GM12878 (cell line): ENCODE data around the gene CCDC138. TPM values are rescaled to one million over a fixed set of nuclear protein-coding genes. Genes with fewer than 3 reads are reported as not detected.
"Not testable (repeated sequence)": the region's sequence is repeated elsewhere in the genome, so short reads cannot be mapped to it uniquely, and the experiment has no call there.

Source experiments
- ATAC-seq: fragments of 200-7000 bp; cut with Tn5 transposase; 3 replicates; pipeline ENCODE4 v1.9.1; 2020; ENCODE audit warnings: mild to moderate bottlenecking, moderate library complexity
- BruUV-seq: library from RNA; stranded (reverse); fragments of 400-500 nt; replicated peaks from 2 replicates; lab custom pipeline; 2021; lab: Mats Ljungman, UMichigan
- CTCF ChIA-PET: fragments of 300-600 bp; sonication (Branson Sonifier 250); formaldehyde crosslinking; extraction: SDS; loops from one replicate; lab custom pipeline; 2021; ENCODE audit warnings: inconsistent platforms; lab: Yijun Ruan, JAX
- POLR2A ChIA-PET: fragments of 350-600 bp; formaldehyde crosslinking; extraction: SDS; loops from one replicate; lab custom pipeline; 2021; ENCODE audit warnings: inconsistent platforms; lab: Charles Lee
- RAD21 ChIA-PET: fragments of 300-600 bp; sonication (Branson Sonifier 250); formaldehyde crosslinking; loops from one replicate; lab custom pipeline; 2023; ENCODE audit warnings: antibody characterized with exemption; ENCODE audit not compliant: unreplicated experiment; lab: Charles Lee
- SMC1A ChIA-PET: fragments of 300-600 bp; sonication (Branson Sonifier 250); formaldehyde crosslinking; loops from one replicate; lab custom pipeline; 2023; ENCODE audit not compliant: unreplicated experiment, uncharacterized antibody; lab: Charles Lee
- DNase-seq: peaks from one replicate; pipeline ENCODE4 v3.0.0-alpha.2; 2011; ENCODE audit warnings: low read depth, low spot score
- FAIRE-seq: peaks from 3 replicates; lab custom pipeline; 2011; peaks lifted over from hg19 to GRCh38; lab: Jason Lieb, UNC
- H2AFZ ChIP-seq: 2 replicates; pipeline ENCODE4 v1.6.0; 2011; ENCODE audit warnings: low read depth, low read length, control low read depth; ENCODE audit not compliant: control insufficient read depth
- H3K27ac ChIP-seq: 2 replicates; pipeline ENCODE4 v1.5.1; 2011; ENCODE audit warnings: control low read depth; ENCODE audit not compliant: control insufficient read depth, insufficient read depth
- H3K27me3 ChIP-seq, 2 experiments: replicated peaks in 1 of 2; 2 replicates each; pipeline versions ENCODE4 v1.6.0 to v1.6.1; 2011; ENCODE audit warnings: low read length in 1 of 2; ENCODE audit not compliant: control insufficient read depth in 2 of 2, insufficient read depth in 2 of 2
- H3K36me3 ChIP-seq, 2 experiments: 2 replicates each; pipeline ENCODE4 v1.5.1; 2011; ENCODE audit warnings: low read length in 1 of 2; ENCODE audit not compliant: control insufficient read depth in 2 of 2, insufficient read depth in 2 of 2
- H3K4me1 ChIP-seq: 2 replicates; pipeline ENCODE4 v1.6.1; 2011; ENCODE audit warnings: mild to moderate bottlenecking, low read length, moderate library complexity, mixed read lengths; ENCODE audit not compliant: control insufficient read depth, insufficient read depth
- H3K4me2 ChIP-seq: 2 replicates; pipeline ENCODE4 v1.6.0; 2011; ENCODE audit warnings: control low read depth; ENCODE audit not compliant: control insufficient read depth, insufficient read depth
- H3K4me3 ChIP-seq: fragments of 200-600 bp; sonication (generic); 2 replicates; pipeline ENCODE4 v1.5.1; 2016
- H3K79me2 ChIP-seq: 2 replicates; pipeline ENCODE4 v1.6.0; 2011; ENCODE audit warnings: low read length; ENCODE audit not compliant: control insufficient read depth, insufficient read depth
- H3K9ac ChIP-seq: 2 replicates; pipeline ENCODE4 v1.8.0; 2011; ENCODE audit warnings: low read length, control low read depth, mixed read lengths; ENCODE audit not compliant: control insufficient read depth, insufficient read depth
- H3K9me3 ChIP-seq: replicated peaks from 3 replicates; pipeline ENCODE4 v1.5.1; 2011; ENCODE audit warnings: mild to moderate bottlenecking, low read length; ENCODE audit not compliant: control insufficient read depth, insufficient read depth
- H4K20me1 ChIP-seq: 2 replicates; pipeline ENCODE4 v1.6.0; 2011; ENCODE audit not compliant: control insufficient read depth, insufficient read depth
- WGBS: methylation state at CpG from one replicate; pipeline ENCODE4 v1.1.6; 2016; ENCODE audit warnings: low lambda C conversion rate; ENCODE audit not compliant: insufficient replicate concordance, insufficient coverage; ENCODE audit errors: missing lambda C conversion rate; 5-methylcytosine and 5-hydroxymethylcytosine counted together
- in situ Hi-C: fragments of 300-500 bp; cut with MboI; formaldehyde crosslinking; loops from 9 replicates; pipeline ENCODE4 v1.14.3; 2018; ENCODE audit warnings: mixed read lengths
- intact Hi-C: fragments of 100-400 bp; cut with micrococcal nuclease; formaldehyde crosslinking; loops from one replicate; pipeline ENCODE4 v1.14.2; 2022; ENCODE audit not compliant: unreplicated experiment
- polyA plus RNA-seq, 11 experiments: library from polyadenylated mRNA; depleted of rRNA in 4 of 11; unstranded in 6 of 11; stranded (reverse) in 5 of 11; fragments of >200 nt; fragmentation: Nextera tagmentation in 4 of 11; fragmentation: Illumina TruSeq in 1 of 11; extraction: Ambion mirVana in 4 of 11; extraction: Trizol in 1 of 11; gene quantifications; 1 replicate in 1 of 11; 2 replicates in 10 of 11; pipeline versions ENCODE4 v1.2.1 to v1.2.3, GENCODE V29; 2011 to 2016; ENCODE audit warnings: inconsistent platforms in 2 of 11, missing spikeins in 2 of 11, low read depth in 1 of 11
- total RNA-seq, 4 experiments: library from RNA; depleted of rRNA in 3 of 4; stranded (reverse); fragments of >200 nt in 3 of 4; fragmentation: Illumina TruSeq in 1 of 4; extraction: Trizol in 1 of 4; gene quantifications; 2 replicates each; pipeline versions ENCODE4 v1.2.1 to v1.2.3, GENCODE V29; 2013 to 2021

The CCDC138 gene
- total and polyA plus RNA-seq, 10 of the 15 experiments (the other 5 are each of a cell fraction or from before 2014, with no cell fraction given) = 7.9 to 19.4 (median 13.0) TPM

DNA sequence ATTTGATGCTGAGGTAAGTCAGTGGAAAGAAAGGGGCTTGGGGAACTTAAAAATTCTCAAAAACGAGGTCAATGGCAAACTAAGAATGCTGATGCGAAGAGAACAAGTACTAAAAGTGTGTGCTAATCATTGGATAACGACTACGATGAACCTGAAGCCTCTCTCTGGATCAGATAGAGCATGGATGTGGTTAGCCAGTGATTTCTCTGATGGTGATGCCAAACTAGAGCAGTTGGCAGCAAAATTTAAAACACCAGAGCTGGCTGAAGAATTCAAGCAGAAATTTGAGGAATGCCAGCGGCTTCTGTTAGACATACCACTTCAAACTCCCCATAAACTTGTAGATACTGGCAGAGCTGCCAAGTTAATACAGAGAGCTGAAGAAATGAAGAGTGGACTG lies 19.9 kb upstream of the CCDC138 start:
- H3K36me3 ChIP-seq = peaks cover 14 to 21% of the 10 kb centered on the region in 2 experiments
- H3K4me2 ChIP-seq, H3K4me3 ChIP-seq, H3K27me3 ChIP-seq, DNase-seq, ATAC-seq, CTCF ChIA-PET, H4K20me1 ChIP-seq, H2AFZ ChIP-seq, RAD21 ChIA-PET, SMC1A ChIA-PET, POLR2A ChIA-PET, FAIRE-seq, H3K4me1 ChIP-seq, H3K79me2 ChIP-seq, H3K27ac ChIP-seq, in situ Hi-C loops, intact Hi-C loops, BruUV-seq, H3K9ac ChIP-seq, H3K9me3 ChIP-seq: not testable (repeated sequence)
- 92% methylated on average over 5 of the region's 5 CpGs for WGBS

DNA sequence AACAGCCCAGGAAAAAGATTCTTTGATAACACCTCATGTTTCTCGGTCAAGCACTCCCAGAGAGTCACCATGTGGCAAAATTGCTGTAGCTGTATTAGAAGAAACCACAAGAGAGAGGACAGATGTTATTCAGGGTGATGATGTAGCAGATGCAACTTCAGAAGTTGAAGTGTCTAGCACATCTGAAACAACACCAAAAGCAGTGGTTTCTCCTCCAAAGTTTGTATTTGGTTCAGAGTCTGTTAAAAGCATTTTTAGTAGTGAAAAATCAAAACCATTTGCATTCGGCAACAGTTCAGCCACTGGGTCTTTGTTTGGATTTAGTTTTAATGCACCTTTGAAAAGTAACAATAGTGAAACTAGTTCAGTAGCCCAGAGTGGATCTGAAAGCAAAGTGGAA lies 18.7 kb upstream of the CCDC138 start:
- H4K20me1 ChIP-seq, FAIRE-seq, CTCF ChIA-PET, H3K4me1 ChIP-seq, H3K9ac ChIP-seq, RAD21 ChIA-PET, H3K4me2 ChIP-seq, in situ Hi-C loops, ATAC-seq, POLR2A ChIA-PET, BruUV-seq, H3K4me3 ChIP-seq, H2AFZ ChIP-seq, intact Hi-C loops, SMC1A ChIA-PET, DNase-seq, H3K27me3 ChIP-seq, H3K9me3 ChIP-seq, H3K27ac ChIP-seq, H3K79me2 ChIP-seq: not testable (repeated sequence)
- H3K36me3 ChIP-seq = peaks cover 14 to 25% of the 10 kb centered on the region in 2 experiments
- 78% methylated on average over 1 of the region's 2 CpGs for WGBS
